Neural progenitor cell (in vitro differentiated cells): ENCODE measurements around the gene GLI2.

Source experiments
- EZH2 ChIP-seq: fragments of 200-600 bp; sonication (generic); IDR thresholded peaks from 2 replicates; pipeline ENCODE4 v1.6.1; 2017; ENCODE audit warnings: antibody characterized with exemption, mild to moderate bottlenecking, moderate library complexity
- EZH2phosphoT487 ChIP-seq: fragments of 200-600 bp; sonication (generic); IDR thresholded peaks from 2 replicates; pipeline ENCODE4 v1.6.1; 2017; ENCODE audit warnings: antibody characterized with exemption
- TF ChIP-seq, protein P1 (sequence below): fragments of 200-600 bp; sonication (generic); IDR thresholded peaks from 2 replicates; pipeline ENCODE4 v1.5.1; 2017; ENCODE audit warnings: antibody characterized with exemption, mild to moderate bottlenecking

GRCh38 chr2:120747281-120747680 is 11.6 kb downstream of the GLI2 start:
- TF ChIP-seq, protein P1, sequence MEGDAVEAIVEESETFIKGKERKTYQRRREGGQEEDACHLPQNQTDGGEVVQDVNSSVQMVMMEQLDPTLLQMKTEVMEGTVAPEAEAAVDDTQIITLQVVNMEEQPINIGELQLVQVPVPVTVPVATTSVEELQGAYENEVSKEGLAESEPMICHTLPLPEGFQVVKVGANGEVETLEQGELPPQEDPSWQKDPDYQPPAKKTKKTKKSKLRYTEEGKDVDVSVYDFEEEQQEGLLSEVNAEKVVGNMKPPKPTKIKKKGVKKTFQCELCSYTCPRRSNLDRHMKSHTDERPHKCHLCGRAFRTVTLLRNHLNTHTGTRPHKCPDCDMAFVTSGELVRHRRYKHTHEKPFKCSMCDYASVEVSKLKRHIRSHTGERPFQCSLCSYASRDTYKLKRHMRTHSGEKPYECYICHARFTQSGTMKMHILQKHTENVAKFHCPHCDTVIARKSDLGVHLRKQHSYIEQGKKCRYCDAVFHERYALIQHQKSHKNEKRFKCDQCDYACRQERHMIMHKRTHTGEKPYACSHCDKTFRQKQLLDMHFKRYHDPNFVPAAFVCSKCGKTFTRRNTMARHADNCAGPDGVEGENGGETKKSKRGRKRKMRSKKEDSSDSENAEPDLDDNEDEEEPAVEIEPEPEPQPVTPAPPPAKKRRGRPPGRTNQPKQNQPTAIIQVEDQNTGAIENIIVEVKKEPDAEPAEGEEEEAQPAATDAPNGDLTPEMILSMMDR, result no peak
- no peak for TF ChIP-seq EZH2
- TF ChIP-seq EZH2phosphoT487, result no peak
